Measurements from ENCODE around the gene SRRM5. TPM values are rescaled to one million over a fixed set of nuclear protein-coding genes. Genes with fewer than 3 reads are reported as not detected.

SRRM5 gene
- polyA plus RNA-seq, 1 of the 3 experiments (the other 2 are of a cell fraction), result 0.15 TPM

DNA sequence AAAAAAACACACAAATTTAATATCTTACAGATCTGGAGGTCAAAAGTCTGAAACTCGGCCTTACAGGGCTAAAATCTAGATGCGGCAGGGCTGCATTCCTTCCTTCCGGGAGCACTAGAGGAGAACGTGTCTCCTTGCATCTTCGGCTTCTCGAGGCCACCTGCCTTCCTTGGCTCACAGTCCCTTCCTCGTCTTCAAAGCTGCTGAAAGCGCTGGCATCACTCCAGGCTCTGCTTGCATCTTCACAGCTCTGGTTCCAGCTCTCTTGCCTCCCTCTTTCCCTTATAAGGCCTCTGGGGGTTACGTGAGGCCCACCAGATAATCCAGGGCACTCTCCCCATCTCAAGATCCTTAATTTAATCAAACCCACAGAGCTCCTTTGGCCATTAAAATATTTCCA, 47.1 kb upstream of the SRRM5 start:
- no peaks in the 10 kb centered on the region for H3K9me3 ChIP-seq

DNA sequence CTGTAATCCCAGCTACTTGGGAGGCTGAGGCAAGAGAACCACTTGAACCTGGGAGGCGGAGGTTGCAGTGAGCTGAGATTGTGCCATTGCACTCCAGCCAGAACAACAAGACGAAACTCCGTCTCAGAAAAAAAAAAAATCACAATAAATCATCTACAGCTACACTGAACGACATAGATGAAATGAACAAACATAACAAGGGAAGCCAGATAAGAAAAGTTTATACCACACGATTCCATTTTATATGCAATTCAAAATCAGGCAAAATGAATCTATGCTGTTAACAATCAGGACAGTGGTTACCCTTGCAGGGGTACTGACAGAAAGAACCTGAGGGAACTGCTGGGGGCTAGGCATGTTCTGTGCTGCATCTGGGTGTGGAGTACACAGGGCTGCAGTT, 42.2 kb upstream of the SRRM5 start:
- POLR2A ChIA-PET, result no interaction called here
- Histone ChIP-seq H3K27ac (ENCODE audit: low read depth in 2 of 2, low read length in 1 of 2) (no peak overlapping the region), H3K9me2 (no peaks in the 10 kb centered on the region), H3K79me2 (ENCODE audit: insufficient read depth) (peaks cover 58% of the 10 kb centered on the region; the same call in 1 of the 2 replicates), H3K4me3 (ENCODE audit: low read depth in 2 of 2, low read length in 1 of 2) (no peak overlapping the region), H3K9me3 (no peaks in the 10 kb centered on the region), H3K9ac (no peak overlapping the region), H3K27me3 (ENCODE audit: insufficient read depth) (no peaks in the 10 kb centered on the region), H3K36me3 (replicated peaks in 1 of 2; ENCODE audit: control insufficient read depth in 1 of 2, insufficient read depth in 2 of 2, low read length in 1 of 2) (peaks cover 0 to 9% of the 10 kb centered on the region in 2 experiments), H3K4me1 (ENCODE audit: control insufficient read depth in 1 of 2, insufficient read depth in 2 of 2, low read depth in 1 of 2, low read length in 1 of 2) (peaks cover 0 to 4% of the 10 kb centered on the region in 2 experiments; a peak in 1 of 4 replicates), H3K4me2 (no peak overlapping the region), H3F3A (replicated peaks; ENCODE audit: insufficient read depth) (no peaks in the 10 kb centered on the region), H2AFZ (ENCODE audit: low read depth) (no peak overlapping the region), H4K20me1 (ENCODE audit: insufficient read depth) (no peaks in the 10 kb centered on the region)
- CTCF ChIA-PET, result interaction anchor here (3.9 kb wide), 1 partner anchor 15 kb away, joined by 24 read pairs; no protein-coding TSS in a partner anchor
- WGBS (ENCODE audit: low lambda C conversion rate), result 94% methylated on average over 5 of the region's 5 CpGs
- no peak for DNase-seq
- no peak for TF ChIP-seq FOXJ3 (CRISPR knock-in tag; IDR thresholded peaks at IDR 0.05)

More for the DNA sequence above, 47.1 kb upstream of the SRRM5 start:
- H3K4me1 ChIP-seq (ENCODE audit: control insufficient read depth in 1 of 2, insufficient read depth in 2 of 2, low read depth in 1 of 2, low read length in 1 of 2), result peaks cover 0 to 14% of the 10 kb centered on the region in 2 experiments; a peak in 1 of 4 replicates
- H4K20me1 ChIP-seq (ENCODE audit: insufficient read depth), result 0 out of 2 replicates have a peak, but pooled peaks cover 2% of the 10 kb centered on the region
- no peak overlapping the region for H2AFZ ChIP-seq (ENCODE audit: low read depth)
- H3K9me2 ChIP-seq, result no peaks in the 10 kb centered on the region
- H3K36me3 ChIP-seq (replicated peaks in 1 of 2; ENCODE audit: control insufficient read depth in 1 of 2, insufficient read depth in 2 of 2, low read length in 1 of 2), result peaks cover 0 to 11% of the 10 kb centered on the region in 2 experiments
- no peak overlapping the region for H3K27ac ChIP-seq (ENCODE audit: low read depth in 2 of 2, low read length in 1 of 2)
- POLR2A ChIA-PET, result interaction anchor here (0.5 to 0.6 kb wide), 2 partner anchors 62 to 715 kb away, joined by 3 to 4 read pairs; no protein-coding TSS in a partner anchor
- no peak overlapping the region for H3K4me3 ChIP-seq (ENCODE audit: low read depth in 2 of 2, low read length in 1 of 2)
- no peak overlapping the region for H3K4me2 ChIP-seq
- no peaks in the 10 kb centered on the region for H3K27me3 ChIP-seq (ENCODE audit: insufficient read depth)
- WGBS (ENCODE audit: low lambda C conversion rate), result 94% methylated on average over 9 of the region's 9 CpGs
- CTCF ChIA-PET, result interaction anchor here (1.4 to 2.7 kb wide), 3 partner anchors 10 to 118 kb away, joined by 3 to 21 read pairs (median 6); no protein-coding TSS in a partner anchor
- DNase-seq, result no peak
- H3F3A ChIP-seq (replicated peaks; ENCODE audit: insufficient read depth), result peaks cover 16% of the 10 kb centered on the region
- H3K79me2 ChIP-seq (ENCODE audit: insufficient read depth), result peaks cover 39% of the 10 kb centered on the region; the same call in 1 of the 2 replicates
- TF ChIP-seq RAD21 (IDR thresholded peaks at IDR 0.05; ENCODE audit: low read length) (no peak), FOXM1 (IDR thresholded peaks at IDR 0.05; ENCODE audit: low read depth) (no peak), JUND (IDR thresholded peaks at IDR 0.05) (no peak), MXI1 (IDR thresholded peaks at IDR 0.05; ENCODE audit: low read depth, low read length) (no peak)
- TF ChIP-seq, protein P1, sequence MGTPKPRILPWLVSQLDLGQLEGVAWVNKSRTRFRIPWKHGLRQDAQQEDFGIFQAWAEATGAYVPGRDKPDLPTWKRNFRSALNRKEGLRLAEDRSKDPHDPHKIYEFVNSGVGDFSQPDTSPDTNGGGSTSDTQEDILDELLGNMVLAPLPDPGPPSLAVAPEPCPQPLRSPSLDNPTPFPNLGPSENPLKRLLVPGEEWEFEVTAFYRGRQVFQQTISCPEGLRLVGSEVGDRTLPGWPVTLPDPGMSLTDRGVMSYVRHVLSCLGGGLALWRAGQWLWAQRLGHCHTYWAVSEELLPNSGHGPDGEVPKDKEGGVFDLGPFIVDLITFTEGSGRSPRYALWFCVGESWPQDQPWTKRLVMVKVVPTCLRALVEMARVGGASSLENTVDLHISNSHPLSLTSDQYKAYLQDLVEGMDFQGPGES (IDR thresholded peaks at IDR 0.05; ENCODE audit: low read depth, low read length), result no peak
- TF ChIP-seq, protein P2, sequence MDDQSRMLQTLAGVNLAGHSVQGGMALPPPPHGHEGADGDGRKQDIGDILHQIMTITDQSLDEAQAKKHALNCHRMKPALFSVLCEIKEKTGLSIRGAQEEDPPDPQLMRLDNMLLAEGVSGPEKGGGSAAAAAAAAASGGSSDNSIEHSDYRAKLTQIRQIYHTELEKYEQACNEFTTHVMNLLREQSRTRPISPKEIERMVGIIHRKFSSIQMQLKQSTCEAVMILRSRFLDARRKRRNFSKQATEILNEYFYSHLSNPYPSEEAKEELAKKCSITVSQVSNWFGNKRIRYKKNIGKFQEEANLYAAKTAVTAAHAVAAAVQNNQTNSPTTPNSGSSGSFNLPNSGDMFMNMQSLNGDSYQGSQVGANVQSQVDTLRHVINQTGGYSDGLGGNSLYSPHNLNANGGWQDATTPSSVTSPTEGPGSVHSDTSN (IDR thresholded peaks at IDR 0.05), result no peak
- TF ChIP-seq, protein P3, sequence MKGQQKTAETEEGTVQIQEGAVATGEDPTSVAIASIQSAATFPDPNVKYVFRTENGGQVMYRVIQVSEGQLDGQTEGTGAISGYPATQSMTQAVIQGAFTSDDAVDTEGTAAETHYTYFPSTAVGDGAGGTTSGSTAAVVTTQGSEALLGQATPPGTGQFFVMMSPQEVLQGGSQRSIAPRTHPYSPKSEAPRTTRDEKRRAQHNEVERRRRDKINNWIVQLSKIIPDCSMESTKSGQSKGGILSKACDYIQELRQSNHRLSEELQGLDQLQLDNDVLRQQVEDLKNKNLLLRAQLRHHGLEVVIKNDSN (IDR thresholded peaks at IDR 0.05; ENCODE audit: borderline replicate concordance, low read depth), result no peak
- no peak overlapping the region for H3K9ac ChIP-seq
